Activated T-helper 1 cell treated with anti-CD3 and anti-CD28 coated beads, Interleukin-2, amount 50 U/mL, for 16 hours (primary cell): Measurements from ENCODE around the gene CAMTA1.

Source experiments
- DNase-seq, 2 donors: peaks; one replicate each; pipeline ENCODE4 v3.0.0-alpha.2; 2020; ENCODE audit warnings: low read depth in 1 of 2, low spot score in 1 of 2

The CAMTA1 gene

DNA sequence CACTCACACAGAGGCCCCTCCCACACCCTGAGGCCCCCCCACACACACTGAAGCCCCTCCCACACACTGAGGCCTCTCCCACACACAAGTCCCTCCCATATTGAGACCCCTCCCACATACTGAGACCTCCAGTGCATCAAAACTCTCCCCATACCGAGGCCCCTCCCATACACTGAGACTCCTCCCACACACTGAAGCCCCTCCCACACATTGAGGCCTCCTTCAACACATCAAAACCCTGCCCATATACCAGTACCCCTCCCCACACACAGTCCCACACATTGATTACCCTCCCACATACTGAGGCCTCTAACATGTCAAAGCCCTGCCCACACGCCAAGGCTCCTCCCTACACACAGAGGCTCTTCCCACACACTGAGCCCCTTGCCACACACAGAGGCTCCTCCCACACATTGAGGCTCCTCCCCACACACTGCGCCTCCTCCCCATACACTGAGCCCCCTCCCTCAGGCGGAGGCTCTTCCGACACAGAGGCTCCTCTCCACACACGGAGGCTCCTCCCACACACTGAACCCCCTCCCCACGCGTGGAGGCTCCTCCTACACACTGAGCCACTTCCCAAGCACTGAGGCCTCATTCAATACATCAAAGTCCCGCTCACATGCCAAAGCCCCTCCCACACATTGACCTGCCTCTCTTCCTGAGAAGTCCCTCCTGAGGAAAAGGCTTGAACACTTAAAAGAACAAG is 392.3 kb downstream of the CAMTA1 start:
- DNase-seq: no peak

DNA sequence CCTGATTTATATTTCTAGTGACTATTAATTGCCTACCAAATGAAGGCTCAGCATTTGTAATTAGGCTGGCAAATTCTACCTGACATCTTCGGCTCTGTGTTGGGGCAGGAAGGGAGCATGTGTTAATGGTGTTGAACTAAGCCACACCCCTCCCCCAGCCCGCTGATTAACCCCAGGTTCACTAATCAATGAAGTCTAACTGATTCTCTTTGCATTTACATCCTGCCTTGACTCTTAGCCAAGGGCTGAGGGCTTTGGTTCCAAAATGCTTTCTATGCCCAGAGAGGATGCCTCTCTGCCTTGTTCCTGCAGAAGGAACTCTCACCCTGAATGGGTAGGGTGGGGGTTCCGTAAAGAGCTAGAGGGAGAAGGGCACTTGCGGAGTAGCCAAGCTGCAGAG is 393.1 kb downstream of the CAMTA1 start:
- DNase-seq: no peak

DNA sequence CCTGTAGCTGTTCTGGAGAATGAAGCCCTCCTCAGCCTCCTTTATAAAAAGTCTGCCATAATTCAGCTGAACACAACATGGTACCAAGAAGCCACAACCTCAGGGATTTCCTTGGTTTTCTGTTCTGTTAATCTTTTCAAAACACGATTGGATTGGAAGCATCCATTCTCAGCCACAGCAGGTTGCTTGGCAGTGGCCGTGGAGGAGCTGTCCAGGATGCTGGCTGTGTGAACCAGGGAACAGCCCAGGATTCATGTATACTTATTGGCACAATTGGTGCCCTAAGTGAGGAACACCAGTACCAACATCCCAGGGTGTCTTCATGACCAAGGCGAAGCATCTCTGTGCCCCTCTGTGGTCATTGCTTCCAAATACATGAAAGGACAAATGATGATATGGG is 393.5 kb downstream of the CAMTA1 start:
- no peak for DNase-seq

DNA sequence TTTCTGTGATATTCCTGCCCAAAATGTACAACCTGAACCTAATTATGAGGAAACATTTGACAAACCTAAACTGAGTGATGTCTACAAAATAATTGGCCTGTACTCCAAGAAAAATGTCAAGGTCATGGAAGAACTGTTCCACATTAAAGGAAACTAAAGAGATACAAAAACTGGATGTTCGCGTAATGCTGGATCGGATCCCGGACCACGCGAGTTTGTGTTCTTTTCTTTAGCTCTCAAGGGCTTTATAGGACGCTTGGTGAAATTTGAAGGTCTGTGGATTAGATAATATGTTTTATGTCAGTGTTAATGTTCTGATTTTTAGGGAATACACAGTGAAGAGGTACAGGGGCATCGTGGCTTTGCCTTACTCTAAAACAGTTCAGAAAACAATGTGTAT is 400.5 kb downstream of the CAMTA1 start:
- DNase-seq: no peak

DNA sequence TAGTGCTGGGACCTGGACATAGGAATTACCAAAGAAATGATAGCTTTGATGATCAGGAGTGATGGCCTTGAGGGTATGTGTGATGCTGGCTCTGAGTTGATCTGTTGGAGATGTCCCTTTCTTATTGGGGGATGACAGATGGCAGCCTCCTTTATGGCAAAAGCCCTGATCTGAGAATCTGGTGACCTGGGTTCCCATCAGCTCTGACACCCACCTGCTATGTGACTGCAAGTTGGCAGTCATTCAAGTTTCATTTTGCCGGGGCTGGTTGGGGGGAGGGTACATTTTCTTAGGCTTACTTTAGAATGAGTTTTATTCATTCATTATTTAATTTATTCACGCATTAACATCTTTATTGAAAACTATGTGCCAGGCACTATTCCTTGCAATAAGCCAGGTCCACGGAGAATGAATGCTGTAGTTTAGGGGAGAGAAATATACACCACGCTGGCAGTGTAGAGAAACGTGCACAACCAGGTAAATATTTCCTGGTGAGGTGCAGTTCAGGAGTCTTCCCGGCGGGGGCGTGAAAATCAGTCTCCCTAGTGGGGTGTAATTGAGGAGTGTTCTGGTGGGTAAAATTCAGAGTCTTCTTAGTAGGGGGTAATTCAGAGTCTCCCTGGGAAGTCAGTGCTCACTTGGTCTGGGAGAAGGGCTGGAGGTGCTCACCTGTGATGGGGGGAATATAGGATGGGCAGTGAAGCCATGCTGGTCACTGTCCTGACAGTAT is 401.3 kb downstream of the CAMTA1 start:
- DNase-seq: no peak

DNA sequence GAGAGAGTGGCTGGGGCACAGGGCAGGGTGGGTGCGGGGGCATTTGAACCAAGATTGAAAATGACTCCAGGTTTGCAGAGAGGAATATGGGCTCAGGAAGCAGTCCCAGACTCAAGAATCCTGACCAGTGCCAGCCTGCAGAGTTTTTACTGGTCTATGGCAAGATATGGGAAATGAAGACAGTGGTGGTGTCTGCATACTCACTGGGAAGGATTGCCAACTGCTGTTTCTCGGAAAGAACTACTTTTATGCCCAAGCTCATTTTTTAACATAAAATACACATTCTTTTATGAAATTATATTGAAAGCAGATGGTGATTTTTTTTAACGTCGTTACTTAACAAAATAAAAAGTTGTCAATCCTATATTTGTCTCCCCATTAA is 401.8 kb downstream of the CAMTA1 start:
- no peak for DNase-seq

DNA sequence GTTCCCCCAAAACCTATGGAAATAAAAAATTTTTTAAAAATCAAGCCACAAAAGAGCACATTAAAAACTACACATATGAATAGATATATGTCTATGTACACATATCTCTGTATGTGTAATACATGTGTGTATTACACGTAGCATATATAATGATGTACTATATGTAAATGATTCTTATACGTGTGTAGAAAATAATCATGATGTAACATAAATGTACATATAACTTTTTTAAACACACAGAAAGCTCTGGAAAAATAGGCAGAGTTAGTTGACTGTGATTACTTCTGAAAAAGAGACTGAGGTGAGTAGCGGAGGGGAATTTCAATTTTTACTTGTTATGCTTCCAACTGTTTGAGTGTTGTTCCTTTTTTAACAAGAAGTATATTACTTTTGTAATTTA is 405.0 kb downstream of the CAMTA1 start:
- DNase-seq: no peak

DNA sequence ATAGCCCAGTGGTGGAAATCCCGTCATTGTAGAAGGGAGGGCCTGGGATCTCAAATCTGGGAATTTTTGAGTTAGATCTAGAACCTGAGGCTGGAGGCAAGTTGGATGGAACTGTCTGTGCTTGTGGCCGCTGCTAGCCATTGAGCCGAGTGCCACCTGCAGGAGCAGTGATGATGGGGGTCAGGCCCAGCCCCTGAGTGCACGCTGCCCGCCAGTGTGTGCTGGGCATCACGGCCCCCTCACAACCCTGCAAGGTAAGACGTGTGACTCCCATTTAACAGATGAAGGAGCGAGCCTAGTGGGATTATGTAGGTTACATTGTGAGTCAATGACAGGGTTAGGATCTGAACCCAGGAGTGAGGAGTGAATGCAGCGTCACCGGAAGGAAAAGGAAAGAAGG is 407.2 kb downstream of the CAMTA1 start:
- no peak for DNase-seq

DNA sequence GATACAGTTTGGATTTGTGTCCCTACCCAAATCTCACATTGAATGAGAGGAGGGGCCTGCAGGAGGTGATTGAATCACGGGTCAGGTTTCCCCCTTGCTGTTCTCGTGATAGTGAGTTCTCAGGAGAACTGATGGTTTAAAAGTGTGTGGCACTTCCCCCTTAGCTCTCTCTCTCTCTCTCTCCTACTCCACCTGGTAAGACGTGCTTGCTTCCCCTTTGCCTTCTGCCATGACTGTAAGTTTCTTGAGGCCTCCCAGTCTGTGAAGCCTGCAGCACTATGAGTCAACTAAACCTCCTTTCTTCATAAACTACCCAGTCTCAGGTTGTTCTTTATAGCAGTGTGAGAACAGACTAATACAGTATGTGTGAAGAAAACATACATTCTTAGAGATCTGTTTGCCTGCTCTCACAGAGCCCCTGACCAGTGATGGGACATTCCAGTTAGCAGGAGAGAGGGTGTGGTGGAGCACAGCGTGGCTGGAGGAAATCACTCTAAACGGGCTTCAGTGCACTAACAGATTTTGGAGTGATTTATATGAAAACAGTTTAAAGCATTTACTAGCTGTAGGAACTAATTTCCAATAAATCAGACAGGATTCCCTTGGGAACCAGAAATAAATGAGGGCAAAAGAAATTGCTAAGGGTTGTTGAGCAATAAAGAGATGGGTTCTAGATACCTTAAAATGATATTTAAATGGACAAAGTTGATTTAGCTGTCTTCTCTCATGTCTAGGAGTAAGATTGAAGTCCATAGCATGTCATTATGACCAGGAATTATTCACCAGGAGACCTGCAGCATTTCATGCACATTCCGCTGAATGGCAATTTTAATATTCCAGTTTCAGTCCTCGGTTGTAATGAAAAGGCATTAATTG is 411.0 kb downstream of the CAMTA1 start:
- no peak for DNase-seq

DNA sequence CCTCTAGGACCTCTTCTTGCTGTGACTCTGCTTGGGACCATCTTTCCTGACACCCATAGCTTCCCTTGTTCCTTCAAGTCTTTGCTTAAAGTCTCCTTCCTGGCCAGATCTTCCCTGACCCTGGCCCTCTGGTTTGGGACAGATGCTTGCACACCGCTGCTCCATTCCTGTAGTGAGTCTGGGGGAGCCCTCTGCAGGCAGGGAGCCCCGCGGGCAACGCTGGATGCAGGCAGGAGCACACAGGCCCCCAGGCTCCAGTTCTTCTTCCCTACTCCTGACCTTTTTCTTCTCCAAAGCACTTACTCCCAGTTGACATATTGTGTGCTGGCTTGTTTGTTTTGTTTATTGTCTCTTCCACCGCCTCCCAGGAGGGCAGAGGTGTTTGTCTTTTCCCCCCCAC is 413.4 kb downstream of the CAMTA1 start:
- no peak for DNase-seq

DNA sequence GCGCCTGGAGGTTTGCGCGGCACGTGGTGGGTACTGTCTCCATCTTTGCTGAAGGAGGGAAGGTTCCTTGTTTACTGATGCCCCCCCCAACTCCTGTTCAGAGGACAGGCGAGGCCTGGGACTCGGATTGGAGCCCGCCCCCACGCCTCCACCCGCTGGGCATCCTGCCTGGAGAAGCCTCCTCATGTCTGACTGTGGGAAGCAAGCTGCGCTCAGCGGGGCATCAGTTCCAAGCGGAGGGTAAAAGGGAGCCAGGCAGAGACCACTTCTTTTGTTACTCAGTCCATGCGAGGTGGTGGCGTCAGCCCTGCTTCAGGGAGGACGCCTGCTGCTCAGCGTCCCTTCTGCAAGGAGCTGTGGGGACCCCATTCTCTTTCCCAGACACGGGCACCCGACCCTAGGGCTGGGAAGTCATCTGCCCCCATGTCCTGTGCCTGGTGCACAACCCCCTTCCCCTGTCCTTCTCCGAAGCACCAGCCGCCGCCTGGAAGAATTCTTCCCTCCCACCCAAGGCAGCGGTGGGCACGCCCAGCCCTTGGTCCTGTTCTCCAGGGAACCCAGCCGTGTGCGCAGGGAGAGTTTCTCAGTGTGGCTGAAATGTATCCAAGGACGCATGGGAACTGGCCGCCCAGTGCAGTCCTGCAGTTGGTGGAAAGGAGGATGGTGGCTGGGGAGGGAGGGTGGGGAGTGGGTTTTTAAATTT is 414.0 kb downstream of the CAMTA1 start:
- no peak for DNase-seq

DNA sequence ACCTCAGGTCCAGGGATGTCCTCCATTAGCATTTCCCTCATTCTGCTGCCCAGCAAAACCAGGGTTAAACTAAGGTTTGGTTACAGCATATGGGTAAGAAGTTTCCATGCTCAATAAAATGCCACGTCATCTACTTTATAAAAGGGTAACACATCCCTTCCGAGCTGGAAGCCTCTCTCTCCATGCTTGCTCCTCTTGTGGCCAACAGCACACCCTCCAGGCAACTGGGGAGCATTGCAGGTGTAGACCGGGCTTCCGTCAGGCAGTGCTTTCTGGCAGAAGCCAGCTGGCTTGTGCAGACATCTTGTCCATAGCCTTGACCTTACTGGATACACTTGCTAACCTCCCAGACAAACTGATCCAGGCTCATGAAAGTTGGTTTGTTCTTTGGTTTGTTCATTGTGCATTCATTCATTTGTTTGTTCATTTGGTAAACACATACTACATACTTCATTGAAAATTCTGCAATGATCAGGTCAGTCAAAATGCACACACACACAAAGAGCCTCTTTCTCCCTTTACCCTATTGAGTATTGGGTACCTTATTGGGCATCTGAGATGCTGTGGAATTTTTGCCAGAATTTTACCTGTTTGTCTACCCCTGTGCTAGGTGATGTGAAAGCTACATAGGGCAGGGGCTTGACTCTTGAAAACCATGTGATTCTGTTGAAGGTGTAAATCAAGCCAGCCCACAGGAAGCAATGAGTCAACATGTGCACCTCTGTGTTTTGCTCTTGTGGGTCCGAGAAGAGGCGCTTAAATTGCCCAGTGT is 422.8 kb downstream of the CAMTA1 start:
- DNase-seq: no peak

DNA sequence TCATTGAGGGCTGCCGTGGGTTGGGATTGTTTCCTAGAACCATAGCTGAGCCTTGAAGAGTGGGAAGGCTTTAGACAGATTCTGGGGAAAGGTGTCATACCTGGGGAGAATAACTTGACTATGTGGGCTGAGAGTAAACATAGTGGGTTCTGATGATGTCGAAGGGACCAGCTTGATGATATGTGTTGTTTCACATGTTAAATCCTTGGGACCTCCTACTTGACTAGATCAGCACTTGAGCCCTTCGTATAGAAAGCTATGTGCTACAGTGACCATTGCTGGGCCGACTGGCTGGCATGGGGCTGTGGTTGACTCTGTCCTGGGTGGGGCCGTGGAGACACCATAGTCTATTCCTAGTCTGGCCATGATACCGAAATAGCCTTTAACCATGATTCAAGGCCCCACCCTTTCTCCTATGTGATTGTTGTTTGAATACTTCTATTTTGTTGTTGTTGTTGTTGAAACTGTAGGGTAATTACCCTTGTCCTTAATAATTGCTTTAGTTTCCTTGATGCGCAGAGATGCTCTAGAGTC is 423.5 kb downstream of the CAMTA1 start:
- DNase-seq: no peak

DNA sequence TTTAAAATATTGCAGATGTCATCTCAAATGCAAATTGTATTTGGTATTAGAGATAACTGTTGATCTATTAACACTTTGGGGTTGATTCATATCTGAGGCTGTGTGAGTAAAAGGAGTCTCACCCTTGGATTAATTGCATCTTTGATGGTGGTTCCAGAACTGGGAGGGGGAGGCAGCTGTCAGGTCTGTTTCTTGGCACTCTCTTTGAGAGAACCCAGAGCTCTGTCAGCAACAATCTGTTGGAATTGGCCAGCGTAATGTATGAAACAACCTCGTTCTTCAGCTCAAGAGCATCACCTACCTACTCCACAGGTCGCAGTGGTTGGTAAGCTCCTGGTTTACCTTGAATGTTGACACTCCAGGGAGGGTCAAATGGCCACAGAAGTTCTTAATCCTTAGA is 424.1 kb downstream of the CAMTA1 start:
- DNase-seq: no peak

DNA sequence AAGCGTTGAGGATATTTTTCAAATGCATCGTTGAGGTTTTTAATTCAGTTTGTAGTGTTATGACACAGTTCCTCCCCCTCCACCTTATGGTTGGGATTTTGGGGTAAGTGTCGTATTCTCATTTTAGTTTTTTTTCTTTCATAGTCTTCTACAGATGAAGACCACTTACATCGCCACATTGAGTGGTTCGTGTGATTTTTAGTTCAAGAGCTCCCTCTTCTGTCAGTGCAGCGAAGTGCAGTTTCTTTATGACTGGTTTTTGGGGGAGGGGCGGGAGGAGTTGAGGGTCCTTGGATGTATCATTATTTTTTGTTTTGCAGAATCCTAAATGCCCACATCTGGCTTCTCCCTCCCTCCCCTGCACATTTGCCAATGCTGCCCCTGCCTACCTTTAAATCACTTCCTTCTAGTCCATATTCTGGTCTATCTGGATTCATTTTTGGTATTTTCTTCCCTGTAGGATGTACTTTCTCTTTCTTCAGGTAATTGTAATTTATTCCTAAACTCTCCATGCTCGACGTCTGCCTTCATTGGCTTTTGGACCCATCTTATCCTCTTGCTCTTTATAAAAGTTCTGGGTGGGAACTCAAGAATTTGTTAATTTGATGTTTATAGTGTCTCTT is 433.1 kb downstream of the CAMTA1 start:
- no peak for DNase-seq

DNA sequence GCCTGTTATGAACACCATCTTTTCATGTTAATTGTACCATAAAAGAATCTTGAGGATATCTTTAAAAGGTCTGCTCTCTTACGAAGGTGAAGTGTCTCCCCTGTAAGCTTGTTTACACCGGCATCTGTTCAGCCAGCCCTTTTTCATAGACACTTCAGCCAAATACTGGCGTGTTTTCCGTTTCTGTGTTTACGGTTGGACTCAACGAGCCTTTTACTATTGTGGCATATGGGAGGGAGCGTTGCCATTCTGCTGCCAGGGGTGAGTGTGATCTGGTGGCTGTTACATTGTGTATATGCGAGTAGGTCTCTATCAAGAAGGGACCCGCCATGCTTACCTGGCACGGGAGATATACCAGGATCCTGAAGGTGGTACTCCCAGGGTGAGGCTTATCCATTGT is 433.8 kb downstream of the CAMTA1 start:
- DNase-seq: no peak

DNA sequence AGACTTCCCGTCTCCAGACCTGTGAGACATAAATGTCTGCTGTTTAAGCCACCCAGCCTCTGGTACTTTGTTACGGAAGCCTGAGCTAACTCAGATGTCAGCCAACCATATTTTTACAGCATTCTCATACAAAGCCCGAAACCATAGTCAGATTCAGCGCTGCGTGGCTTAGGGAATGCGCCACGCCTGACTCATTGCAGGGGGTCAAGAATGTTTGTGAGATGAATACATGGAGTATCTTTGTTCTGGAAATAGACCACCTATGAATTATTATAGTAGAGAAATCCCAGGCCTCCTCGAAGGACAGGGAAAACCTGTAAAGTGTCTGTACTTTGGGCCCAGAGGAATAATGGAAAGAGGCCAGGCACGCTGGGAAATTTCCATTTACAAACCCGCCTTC is 434.8 kb downstream of the CAMTA1 start:
- no peak for DNase-seq

DNA sequence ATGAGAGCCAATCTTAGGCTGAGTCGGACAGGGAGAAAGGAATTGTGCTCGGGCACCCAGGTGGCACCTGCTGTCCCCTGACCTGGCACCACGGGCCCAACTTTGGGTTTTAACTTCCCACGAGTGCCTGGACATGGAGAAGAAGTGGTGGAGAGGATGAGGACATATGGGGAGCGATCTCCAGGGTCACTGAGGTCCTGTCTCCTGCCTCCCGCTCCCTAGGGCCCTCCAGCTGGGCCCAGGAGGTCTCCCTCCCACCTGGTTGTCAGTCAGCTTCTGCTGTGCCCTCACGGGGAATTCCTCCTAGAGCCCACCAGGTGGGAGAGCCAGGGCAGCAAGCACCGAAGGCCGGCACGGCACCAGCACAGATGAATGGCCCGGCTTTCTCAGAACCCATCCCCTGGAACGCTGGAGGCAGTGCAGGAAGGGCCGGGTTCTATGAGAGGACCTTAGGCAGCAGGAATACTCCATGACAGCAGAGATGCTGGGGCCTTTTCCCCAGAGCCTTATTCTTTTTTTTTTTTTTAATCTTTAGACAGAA is 435.5 kb downstream of the CAMTA1 start:
- no peak for DNase-seq

DNA sequence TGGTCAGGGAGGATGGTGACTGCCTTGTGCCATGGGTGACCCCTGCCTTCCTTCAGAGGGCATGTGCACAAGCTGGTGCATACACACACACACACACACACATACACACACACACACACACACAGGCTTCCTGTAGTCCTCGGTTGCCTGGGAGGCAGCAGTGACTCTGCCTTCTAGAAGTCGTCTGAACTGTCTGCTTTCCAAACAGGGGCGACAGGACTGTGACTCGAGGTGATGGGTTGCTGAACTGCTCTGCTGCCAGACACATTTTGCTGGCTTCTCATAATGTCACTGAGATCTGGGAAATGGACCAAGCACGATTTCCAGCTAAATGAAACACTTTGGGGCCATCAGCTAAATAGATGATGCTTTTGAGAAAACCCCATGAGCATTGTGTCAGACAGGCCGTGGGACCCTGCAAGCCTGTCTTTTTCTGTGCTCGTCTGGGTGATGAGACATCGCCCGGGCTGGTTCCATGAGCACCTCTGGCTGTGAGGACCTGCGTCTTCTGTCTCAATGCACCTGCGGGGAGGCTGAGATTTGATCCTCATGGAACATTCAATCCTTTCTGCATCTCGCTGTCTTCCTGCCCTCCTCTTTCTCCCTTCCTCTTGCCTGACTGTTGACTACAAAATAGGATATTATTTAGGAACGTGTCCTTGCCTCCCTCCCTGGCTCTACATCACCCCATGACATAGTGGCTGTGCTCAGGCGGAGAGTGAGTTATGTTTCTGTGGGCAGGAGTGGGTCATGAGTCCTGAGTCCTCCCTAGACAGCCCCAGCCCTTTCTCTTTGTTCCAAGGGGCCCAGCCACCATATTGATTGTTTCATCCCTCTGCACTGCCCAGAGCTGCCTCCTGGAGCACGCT is 436.8 kb downstream of the CAMTA1 start:
- no peak for DNase-seq
